Measurements from ENCODE around the gene FBXO44.
"Not testable (repeated sequence)": the region's sequence is repeated elsewhere in the genome, so short reads cannot be mapped to it uniquely, and the experiment has no call there.

The FBXO44 gene, protein sequence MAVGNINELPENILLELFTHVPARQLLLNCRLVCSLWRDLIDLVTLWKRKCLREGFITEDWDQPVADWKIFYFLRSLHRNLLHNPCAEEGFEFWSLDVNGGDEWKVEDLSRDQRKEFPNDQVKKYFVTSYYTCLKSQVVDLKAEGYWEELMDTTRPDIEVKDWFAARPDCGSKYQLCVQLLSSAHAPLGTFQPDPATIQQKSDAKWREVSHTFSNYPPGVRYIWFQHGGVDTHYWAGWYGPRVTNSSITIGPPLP

DNA sequence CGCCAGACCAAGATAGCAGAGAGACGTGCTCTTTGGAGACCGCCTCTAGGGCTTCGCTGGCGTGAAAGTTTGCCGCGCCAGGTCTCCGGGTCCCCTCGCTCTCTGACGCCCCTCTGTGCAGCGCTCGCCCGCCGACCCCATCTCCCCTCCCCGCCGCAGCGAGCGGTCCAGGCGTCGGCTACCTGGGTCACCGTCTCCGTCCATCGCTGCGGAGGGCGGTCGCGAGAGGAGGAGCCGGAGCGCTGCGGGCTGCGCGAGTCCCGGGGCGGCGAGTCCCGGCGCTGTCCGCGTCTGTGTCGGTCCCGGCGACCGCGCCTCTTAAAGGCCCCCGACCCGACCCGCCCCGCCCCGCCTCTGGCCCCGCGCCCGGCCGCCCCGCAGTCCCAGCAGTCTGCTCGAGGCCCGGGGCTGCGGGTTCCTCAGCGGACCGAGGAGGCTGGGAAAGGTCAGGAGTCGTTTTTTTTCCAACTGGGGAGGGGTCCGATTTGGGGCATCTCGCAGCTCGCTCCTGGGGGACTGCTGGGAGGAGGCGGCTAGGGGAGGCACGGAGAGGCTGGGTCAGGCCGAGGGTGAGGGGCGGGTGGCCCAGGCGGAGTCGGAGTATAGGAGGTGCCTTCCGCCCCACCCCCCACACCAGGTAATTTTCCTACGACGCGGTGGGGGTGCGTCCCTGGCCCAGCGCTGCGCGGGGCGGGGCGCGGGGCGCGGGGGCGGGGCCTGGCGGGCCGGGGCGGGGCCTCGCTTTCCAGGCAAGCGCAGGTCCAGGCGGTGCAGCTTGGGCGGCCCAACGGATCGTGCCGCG lies at the start of gene FBXO44, which contains the start of gene FBXO2:
TSS of gene FBXO44 (plus strand) at position 741 of the 802 bp plus-strand sequence. CDS start 959 bp downstream, outside the sequence.
TSS of gene FBXO2 (minus strand) at position 293 of the 802 bp plus-strand sequence. CDS start at position 204, 89 bp downstream.
- no peak for DNase-seq (ENCODE audit: low spot score)

DNA sequence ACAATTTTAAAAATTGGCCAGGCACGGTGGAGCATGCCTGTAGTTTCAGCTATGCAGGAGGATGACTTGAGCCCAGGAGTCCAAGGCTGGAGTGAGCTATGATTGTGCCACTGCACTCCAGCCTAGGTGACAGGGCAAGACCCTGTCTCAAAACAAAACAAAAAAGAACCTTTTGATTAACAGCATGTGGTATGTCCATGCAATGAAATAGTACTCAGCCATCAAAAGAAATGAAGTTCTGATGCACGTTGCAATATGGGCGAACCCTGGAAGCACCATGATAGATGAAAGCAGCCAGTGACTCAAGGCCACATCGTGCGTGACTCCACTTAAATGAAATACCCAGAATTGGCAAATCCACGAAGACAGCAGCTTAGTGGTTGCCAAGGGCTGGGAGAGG lies 47.9 kb upstream of the FBXO44 start:
- no peak for DNase-seq (ENCODE audit: low spot score)

DNA sequence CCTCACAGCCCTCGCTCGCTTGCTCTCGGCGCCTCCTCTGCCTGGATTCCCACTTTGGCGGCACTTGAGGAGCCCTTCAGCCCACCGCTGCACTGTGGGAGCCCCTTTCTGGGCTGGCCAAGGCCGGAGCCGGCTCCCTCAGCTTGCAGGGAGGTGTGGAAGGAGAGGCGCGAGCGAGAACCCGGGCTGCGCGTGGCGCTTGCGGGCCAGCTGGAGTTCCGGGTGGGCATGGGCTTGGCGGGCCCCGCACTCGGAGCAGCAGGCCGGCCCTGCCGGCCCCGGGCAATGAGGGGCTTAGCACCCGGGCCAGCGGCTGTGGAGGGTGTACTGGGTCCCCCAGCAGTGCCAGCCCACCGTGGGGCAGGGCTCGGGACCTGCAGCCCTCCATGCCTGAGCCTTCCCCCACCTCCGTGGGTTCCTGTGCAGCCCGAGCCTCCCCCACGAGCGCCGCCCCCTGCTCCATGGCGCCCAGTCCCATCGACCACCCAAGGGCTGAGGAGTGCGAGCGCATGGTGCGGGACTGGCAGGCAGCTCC lies 46.0 kb upstream of the FBXO44 start:
- DNase-seq (ENCODE audit: low spot score), result not testable (repeated sequence)

DNA sequence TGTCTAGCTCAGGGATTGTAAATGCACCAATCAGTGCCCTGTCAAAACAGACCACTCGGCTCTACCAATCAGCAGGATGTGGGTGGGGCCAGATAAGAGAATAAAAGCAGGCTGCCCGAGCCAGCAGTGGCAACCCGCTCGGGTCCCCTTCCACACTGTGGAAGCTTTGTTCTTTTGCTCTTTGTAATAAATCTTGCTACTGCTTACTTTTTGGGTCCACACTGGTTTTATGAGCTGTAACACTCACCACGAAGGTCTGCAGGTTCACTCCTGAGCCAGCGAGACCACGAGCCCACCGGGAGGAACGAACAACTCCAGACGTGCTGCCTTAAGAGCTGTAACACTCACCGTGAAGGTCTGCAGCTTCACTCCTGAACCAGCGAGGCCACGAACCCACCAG lies 45.3 kb upstream of the FBXO44 start:
- not testable (repeated sequence) for DNase-seq (ENCODE audit: low spot score)

DNA sequence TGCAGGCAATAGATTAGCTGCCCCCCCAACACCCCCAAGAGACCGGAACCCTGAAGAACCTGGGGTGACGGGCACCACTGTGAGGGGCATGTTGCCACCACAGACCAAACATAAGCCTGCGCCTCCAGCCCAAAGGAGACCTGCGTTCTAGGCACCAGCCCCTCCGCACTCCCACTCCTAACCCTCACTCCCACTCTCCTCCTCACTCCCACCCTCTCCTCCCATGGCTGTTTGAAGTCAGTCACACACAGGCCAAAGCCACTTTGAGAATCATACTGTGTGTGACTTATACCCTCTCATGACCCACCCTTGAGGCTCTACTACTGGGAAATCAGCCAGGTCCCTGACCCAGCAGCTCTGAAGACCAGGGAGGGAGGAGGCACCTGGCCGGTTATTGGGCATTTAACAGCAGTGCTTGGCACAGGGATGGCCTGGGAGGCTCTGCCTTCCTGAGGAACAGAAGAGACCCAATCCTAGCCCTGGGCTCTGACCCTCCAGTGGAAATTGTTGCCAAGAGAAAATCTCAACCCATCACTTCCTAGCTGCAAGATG lies 44.0 kb upstream of the FBXO44 start:
- no peak for DNase-seq (ENCODE audit: low spot score)

DNA sequence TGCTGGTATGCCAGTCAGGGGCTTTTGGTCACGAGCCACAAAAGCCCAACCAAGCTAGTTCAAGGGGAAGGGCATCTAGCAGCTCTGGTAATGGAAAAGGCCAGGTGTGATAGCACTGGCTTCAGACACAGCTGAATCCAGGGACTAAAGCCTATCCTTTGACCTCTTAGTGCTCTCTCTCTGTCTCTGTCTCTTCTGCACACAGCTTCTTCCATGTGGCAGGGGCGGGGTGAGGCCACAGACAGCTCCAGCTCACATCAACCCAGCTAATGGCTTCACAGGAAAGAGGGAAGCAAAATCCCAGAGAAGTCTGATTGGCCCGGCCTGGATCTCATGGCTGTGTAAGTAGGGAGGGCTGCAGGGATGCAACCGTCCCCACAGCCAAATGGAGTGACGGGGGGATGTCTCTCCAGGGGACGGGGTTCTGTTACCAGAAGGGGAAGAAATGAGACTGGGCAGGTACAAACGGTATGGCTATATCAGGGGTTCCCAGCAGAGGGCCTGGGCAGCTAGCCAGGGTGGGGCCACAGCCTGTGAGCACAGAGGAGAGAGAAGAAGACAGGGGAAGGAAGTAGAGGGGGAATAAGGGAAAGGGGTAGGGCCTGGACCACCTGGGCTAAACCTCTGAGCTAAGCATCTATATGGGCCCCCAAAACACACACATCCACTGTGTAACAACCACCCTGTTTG lies 42.9 kb upstream of the FBXO44 start:
- no peak for DNase-seq (ENCODE audit: low spot score)

DNA sequence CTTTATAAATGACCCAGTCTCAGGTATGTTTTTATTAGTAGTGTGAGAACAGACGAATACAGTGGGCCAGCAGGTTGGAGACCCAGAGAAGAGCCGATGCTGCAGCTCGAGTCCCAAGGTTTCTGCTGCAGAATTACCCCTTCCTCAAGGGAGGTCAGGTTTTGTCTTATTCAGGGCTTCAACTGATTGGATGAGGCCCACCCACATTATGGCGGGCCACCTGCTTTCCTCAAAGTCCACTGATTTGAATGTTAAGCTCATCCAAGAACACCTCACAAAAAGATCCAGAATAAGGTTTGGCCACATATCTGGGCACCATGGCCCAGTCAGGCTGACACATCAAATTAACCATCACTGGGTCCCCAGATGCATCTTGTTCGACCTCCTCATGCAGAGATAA lies 41.3 kb upstream of the FBXO44 start:
- DNase-seq (ENCODE audit: low spot score), result no peak

DNA sequence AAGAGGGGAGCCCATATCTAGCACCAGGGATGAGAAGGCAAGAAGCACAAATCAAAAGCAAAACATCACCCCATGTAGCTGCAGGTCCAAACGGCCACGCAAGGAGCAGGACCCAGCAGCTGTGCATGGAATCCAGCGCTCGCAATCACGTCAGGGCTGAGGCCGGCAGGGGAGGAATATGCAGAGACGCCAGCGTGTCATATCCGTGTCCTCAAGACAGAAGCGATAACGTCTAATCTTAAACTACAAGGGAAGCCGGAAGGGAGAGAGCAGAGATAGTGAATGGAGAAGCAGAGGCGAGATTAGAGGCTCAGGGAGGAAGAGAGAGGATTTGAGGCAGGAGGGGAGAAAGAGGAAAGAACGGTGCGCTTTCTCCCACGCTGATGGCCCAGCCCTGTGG lies 39.6 kb upstream of the FBXO44 start:
- DNase-seq (ENCODE audit: low spot score), result no peak

DNA sequence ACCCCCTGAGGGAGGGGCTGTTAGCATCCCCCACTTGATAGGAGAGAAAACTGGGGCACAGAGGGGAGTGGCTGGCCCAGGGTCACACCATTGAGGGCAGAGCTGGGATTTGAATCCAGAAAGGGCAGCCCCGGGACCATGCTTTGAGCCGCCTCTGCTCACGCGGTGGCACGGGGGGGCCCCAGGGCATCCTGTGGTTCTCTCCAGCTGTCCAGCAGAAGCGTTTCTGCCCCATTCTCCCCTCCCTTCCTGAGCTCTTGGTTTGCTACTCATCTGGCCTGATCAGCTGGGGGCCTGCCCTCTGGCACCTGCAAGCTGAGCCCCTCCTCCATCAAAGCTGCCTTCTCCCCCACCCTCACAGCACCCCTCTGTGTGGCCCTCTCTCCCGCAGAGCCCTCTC lies 37.9 kb upstream of the FBXO44 start:
- DNase-seq (ENCODE audit: low spot score), result no peak

DNA sequence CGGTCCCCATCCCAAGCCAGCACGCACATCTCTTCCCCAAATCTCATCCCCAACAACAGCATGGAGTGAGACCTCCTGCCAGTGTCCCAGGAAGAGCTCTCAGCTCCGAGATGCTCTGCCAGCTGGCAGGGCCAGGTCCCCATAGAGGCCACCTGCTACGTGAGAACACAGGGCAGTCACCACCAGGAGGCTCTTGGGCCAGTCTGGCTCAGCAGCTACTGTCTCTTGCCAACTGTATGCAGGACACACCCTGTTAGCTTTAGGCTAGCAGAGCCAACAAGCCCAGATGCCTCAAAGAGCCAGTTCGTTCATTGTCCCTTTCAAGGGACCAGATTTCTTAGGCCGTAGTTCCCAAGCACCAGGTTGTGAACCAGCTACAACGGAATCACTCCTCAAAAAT lies 37.4 kb upstream of the FBXO44 start:
- no peak for DNase-seq (ENCODE audit: low spot score)

DNA sequence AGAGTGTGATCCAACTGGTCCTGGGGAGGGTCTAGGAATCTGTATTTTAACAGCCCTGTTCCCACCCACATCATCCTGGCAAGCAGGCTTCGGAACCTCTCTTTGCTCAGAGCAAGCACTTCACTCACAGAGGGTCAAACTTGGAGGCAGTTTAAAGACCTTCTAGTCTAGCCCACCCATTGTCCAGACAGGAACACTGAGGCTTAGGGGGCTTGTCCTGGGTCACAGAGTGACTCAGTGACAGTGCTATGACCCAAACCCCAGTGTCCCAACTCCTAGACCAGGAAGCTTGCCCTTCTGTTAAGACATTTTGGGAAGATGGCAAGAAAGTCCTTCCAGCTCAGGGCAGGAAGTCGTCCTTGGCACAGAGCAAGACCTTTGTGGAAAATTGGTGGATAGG lies 36.9 kb upstream of the FBXO44 start:
- no peak for DNase-seq (ENCODE audit: low spot score)

DNA sequence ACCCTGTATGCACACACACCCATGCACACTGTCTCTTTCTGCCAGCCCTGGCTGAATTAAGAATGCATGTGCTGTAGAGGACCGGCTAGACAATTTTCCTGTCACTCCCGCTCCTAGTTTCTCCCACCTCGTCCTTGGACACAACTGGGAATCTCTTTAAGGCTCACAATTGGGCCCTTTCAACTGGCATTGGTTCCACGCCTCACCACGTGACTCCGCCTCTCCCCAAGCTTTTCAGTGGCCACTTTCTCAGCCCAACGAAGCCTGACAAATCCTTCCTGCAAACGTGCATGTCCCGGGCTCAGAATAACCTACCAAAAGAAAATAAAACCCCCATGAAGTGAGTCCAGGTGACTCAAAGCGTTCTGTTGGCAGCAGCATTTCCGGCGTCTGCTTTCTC lies 34.3 kb upstream of the FBXO44 start:
- DNase-seq (ENCODE audit: low spot score), result no peak

DNA sequence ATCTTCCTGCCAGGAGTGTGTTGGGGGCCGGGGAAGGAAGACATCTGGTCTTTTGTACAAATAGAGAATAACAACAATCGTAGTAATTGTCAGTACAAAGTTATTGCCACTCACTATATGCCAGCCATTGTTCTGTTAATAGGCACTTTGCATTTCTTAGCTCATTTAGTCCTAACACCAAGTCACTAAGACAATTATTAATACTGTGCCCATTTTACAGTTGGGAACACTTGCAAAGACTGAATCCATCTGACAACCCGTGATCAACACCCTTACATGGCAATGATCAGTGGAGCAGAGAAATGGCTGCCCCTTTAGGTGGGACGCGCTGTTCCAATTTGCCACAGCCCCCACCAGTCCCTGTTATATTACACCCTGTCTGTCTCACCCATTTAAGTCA lies 33.8 kb upstream of the FBXO44 start:
- DNase-seq (ENCODE audit: low spot score), result no peak

DNA sequence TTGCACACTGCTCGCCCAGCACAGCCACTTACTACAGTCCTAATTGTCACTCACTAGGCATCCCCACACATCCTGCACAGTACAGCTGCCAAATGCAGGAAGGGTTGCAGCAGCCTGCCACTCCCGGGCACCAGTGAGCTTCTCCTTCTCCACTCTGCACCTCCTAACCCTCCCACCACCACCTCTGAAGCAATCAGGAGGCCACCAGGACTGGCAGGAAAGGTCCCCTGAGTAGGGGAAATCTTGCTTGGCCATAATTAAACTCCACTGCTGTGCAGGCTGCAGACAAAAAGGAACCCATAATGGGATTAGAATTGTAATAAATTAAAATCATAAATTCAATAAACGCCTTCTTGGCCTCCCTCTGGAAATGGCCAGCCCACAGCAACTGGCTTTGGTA lies 32.3 kb upstream of the FBXO44 start:
- no peak for DNase-seq (ENCODE audit: low spot score)

DNA sequence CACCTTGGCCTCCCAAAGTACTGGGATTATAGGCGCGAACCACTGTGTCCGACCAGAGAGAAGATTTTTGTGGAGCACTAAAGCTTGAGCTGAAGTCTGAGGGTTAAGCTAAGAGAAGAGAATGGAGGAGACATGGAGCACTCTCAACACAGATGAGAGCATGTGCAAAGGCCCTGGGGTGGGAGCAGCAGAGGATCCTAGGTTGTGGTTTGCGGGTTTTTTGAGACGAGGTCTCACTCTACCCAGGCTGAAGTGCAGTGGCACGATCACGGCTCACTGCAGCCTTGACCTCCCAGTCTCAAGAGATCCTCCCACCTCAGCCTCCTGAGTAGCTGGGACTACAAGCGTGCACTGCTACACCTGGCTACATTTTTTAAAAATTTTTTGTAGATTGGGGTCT lies 31.0 kb upstream of the FBXO44 start:
- DNase-seq (ENCODE audit: low spot score), result no peak

DNA sequence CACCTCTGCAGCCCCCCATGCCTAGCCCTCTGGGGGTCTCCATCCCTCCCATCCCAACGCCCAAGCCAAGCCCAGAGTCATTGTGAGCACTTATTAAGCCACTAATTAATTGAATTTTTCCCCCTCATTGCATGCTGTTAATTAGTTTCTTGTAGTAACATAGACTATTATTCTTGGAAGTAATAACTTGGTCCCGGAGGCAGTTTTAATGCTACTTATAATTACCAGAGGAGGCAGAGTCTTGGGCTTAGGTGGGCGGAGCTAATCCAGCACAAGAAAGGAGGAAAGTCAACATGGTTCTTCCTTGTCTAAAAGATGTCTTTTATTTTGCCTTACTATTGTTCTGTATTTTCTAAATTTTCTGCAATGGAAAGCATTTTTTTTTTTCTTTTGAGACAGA lies 28.1 kb upstream of the FBXO44 start:
- no peak for DNase-seq (ENCODE audit: low spot score)

DNA sequence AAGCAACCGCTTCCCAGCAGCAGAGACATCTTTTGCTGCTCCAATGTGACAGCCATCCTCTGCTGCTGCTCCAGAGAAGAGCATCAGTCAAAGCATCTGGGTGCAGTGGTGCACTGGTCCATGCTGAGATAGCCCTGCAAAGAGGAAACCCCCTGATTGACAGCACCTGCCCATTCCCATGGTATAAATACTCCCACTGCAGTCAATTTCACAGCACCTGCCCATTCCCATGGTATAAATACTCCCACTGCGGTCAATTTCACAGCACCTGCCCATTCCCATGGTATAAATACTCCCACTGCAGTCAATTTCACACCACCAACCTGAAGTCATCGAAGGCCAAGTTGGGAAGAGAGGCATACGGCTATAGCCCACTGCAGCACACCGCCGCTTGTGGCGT lies 25.9 kb upstream of the FBXO44 start:
- DNase-seq (ENCODE audit: low spot score), result no peak

DNA sequence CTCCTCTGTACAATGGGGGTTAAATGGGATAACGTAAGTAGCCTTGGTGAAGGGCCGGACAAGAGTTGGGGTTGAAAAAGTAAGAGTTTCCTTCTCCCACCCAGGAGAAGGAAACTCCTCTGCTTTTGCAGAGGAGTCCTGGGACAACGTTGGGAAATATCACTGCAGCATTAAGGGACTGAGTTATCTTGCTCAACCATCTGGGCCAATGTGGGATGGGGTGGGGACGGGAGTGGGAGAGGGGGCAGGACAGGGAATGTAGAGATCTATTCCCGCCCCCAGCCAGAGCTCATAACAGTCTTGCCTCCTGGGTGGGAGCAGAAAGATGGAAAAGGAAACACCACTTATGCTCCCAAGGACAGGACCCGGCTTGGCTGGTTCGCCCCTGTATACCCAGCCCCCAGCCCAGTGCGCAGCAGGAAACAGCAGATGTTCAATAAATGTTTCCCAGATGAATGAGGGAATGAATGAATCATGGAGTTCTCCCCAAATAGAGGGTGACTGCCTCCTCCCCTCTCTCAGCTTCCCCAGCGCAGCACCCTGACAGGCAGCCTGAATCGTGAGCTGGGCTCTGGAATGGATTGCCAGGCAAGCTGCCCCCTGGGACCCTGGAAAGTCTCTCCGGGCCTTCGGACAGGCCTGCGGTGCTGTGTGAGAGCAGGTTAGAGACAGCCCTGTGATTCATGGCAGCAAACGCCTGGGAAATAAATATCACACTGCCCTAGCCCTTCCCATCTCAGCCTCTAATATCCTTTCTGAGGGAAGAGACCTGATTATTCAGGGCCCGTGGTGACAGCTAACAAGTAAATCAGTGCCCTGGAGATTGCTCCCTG lies 25.3 kb upstream of the FBXO44 start:
- no peak for DNase-seq (ENCODE audit: low spot score)

DNA sequence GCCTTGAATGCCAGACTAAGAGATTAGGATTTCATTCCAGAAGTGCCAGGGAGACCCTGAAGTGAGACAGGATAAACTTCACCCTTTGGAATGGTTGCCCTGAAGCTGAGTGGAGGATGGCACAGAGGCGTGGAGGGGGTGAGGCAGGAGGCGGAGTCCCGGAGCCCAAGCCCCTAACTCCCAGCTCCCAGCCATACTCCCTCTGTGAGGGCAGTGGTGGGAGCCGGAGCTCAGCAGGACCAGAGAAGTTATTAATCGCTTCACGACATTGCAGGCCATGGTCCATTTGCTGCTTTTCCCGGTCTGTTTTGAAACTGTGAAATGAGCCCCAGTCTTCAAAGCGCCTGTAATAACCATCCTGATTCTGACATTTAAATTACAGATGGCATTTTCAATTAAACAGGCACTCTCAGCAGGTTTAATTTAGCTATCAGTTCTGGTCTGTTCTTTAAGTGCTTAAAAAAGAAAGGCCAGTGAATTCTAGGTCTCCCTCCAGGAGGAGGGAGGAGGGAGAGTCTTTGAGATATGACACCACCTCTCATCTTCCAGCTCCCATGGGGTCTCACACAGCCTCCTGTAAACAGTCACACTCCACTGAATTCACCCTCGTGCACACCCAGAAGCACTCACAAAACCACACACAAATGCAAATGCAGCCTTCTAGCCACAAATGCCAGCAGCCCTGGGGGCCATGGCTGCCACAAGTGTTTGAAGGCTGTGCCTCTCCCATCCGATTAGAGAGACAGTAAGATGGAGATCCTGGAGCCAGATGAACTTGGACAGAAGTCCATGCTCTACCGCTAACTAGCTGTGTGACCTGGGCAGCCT lies 20.1 kb upstream of the FBXO44 start:
- DNase-seq (ENCODE audit: low spot score), result no peak

DNA sequence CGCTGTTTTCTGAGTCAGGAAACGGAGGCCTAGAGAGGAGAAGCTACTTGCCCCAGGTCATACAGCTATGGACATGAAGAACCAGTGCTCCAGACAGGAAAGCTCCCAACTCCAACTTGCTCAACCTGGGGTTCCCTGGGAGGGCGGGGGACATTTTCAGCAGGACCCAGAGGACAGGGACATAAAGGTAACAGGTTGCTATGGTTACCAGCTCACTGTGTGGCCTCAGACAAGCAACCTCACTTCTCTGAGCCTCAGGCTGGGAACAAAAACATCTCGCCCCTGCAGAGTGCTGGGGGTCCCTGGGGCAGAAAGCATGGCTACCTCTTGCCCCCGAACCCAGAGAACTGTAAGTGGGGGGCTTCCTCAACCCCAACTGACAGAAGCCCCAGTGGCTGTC lies 16.6 kb upstream of the FBXO44 start:
- no peak for DNase-seq (ENCODE audit: low spot score)

DNA sequence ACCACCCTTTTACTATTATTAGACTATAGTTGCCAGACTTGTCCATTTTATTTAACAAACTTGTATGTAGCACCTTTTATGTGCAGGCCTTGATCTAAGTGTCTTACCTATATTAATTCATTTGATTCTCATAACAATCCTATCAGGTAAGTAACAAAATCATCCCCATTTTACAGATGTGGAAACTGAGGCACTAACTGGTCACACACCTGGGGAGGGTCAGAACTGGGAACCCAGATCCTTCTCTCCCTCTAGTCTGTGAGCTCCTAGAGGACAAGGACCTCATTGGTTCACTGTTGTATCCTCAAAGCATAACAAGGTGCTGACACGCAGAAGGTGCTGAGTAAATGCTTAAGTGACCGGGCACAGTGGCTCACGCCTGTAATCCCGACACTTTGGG lies 15.3 kb upstream of the FBXO44 start:
- no peak for DNase-seq (ENCODE audit: low spot score)
